Measurements from ENCODE around the gene BAG1. TPM values are rescaled to one million over a fixed set of nuclear protein-coding genes. Genes with fewer than 3 reads are reported as not detected.

The BAG1 gene
- total RNA-seq, 1 experiment from 2014 or later = 52.7 TPM

DNA sequence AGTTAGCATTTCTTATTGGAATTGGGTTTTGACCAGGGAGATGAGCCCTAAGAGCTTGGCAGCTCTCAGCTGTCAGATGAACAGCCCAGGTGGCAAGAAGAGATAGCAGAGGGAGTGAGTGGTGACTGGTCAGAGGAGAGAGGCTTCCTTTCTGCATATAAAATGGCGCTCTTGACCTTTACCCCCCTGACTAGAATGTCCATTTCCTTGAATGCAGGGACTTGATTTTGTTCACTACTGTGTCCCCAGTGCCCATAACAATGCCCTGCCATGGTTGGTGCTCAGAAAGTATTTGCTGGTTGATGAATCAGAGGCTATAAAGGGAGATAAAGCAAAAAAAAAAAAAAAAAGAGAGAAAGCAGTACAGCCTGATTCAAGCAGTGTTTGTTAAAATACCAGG, 7.6 kb upstream of the BAG1 start:
- H3K9me3 ChIP-seq (ENCODE audit: low read depth, low read length, poor library complexity, severe bottlenecking) = no peaks in the 10 kb centered on the region
- TF ChIP-seq EZH2 (IDR thresholded peaks at IDR 0.05; ENCODE audit: borderline replicate concordance, low read depth, low read length, poor library complexity, severe bottlenecking) = no peak
- TF ChIP-seq, protein P1, sequence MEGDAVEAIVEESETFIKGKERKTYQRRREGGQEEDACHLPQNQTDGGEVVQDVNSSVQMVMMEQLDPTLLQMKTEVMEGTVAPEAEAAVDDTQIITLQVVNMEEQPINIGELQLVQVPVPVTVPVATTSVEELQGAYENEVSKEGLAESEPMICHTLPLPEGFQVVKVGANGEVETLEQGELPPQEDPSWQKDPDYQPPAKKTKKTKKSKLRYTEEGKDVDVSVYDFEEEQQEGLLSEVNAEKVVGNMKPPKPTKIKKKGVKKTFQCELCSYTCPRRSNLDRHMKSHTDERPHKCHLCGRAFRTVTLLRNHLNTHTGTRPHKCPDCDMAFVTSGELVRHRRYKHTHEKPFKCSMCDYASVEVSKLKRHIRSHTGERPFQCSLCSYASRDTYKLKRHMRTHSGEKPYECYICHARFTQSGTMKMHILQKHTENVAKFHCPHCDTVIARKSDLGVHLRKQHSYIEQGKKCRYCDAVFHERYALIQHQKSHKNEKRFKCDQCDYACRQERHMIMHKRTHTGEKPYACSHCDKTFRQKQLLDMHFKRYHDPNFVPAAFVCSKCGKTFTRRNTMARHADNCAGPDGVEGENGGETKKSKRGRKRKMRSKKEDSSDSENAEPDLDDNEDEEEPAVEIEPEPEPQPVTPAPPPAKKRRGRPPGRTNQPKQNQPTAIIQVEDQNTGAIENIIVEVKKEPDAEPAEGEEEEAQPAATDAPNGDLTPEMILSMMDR (conservative IDR thresholded peaks at IDR 0.05; ENCODE audit: low read depth, low read length) = no peak
- no peaks in the 10 kb centered on the region for H3K27me3 ChIP-seq (replicated peaks; ENCODE audit: insufficient read depth, low read depth, low read length, poor library complexity)
- ChIA-PET POLR2A (ENCODE audit: low non-redundant PET) (no interaction called here), CTCF (no interaction called here)
- intact Hi-C loops (cut with micrococcal nuclease; ENCODE audit: unreplicated experiment) = no loop called here
- DNase-seq (ENCODE audit: low spot score) = no peak
- H3K36me3 ChIP-seq (ENCODE audit: insufficient read depth, low read length, poor library complexity, severe bottlenecking) = peaks cover 62% of the 10 kb centered on the region
- H3K27ac ChIP-seq (ENCODE audit: low read depth, low read length, poor library complexity, severe bottlenecking) = no peak overlapping the region
- H3K4me1 ChIP-seq (ENCODE audit: insufficient read depth, low read length, poor library complexity, severe bottlenecking) = no peaks in the 10 kb centered on the region
- no peak overlapping the region for H3K4me3 ChIP-seq (ENCODE audit: low read depth, low read length, poor library complexity, severe bottlenecking)
- no TSS peak for BruUV-seq (replicated peaks)

DNA sequence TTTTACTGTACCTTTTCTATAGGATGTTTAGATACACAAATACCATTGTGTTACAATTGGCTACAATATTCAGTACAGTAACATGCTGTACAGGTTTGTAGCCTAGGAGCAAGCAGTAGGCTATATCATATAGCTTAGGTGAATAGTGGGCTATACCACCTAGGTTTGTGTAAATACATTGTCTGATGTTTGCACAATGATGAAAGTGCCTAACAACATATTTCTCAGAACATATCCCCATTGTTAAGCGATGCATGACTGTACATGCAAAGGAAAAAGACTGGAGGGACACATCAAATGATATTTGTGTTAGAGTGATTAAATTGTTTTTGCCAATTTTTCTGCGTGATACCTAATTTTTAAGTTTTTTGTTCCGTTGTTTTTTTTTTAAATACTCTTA, 5.6 kb upstream of the BAG1 start:
- no peaks in the 10 kb centered on the region for H3K9me3 ChIP-seq (ENCODE audit: low read depth, low read length, poor library complexity, severe bottlenecking)
- H3K36me3 ChIP-seq (ENCODE audit: insufficient read depth, low read length, poor library complexity, severe bottlenecking) = peaks cover 45% of the 10 kb centered on the region
- POLR2A ChIA-PET (ENCODE audit: low non-redundant PET) = no interaction called here

DNA sequence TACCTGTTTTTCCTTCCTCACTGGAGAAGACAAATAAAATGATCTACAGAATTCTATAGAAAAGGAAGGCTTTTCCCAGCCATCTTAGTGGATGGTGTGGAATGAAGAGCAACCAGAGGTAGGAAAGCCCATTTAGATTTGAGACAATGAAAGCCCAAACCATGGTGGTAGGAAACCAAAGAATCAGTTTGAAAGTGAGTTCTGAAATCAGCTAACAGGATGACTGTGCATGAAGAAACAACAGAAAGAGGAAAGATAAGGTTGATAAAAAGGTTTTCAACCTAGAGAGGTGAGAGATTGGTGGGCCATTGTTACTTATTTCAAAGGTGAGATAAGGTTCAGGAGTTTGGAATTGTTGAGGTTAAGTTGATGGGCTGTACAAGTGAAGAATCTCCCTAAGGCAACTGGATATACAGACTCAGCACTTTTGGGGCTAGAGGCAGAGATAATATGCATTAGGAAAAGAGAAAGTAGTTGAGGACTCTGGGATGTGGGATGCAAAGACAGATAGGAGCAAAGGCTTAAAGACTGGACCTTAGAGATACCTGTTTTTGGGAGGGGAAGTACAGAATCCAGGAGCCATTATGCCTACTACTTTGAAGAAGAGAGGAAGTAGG, 2.8 kb upstream of the BAG1 start:
- Histone ChIP-seq H3K4me3 (ENCODE audit: low read depth, low read length, poor library complexity, severe bottlenecking) (no peak overlapping the region), H3K9me3 (ENCODE audit: low read depth, low read length, poor library complexity, severe bottlenecking) (no peaks in the 10 kb centered on the region), H3K4me1 (ENCODE audit: insufficient read depth, low read length, poor library complexity, severe bottlenecking) (peaks cover 12% of the 10 kb centered on the region), H3K27ac (ENCODE audit: low read depth, low read length, poor library complexity, severe bottlenecking) (no peak overlapping the region), H3K27me3 (replicated peaks; ENCODE audit: insufficient read depth, low read depth, low read length, poor library complexity) (no peaks in the 10 kb centered on the region), H3K36me3 (ENCODE audit: insufficient read depth, low read length, poor library complexity, severe bottlenecking) (peaks cover 29% of the 10 kb centered on the region)
- POLR2A ChIA-PET (ENCODE audit: low non-redundant PET) = no interaction called here
- CTCF ChIA-PET = no interaction called here
- no TSS peak for BruUV-seq (replicated peaks)
- intact Hi-C loops (cut with micrococcal nuclease; ENCODE audit: unreplicated experiment) = no loop called here
- TF ChIP-seq, protein P1 (conservative IDR thresholded peaks at IDR 0.05; ENCODE audit: low read depth, low read length) = no peak
- TF ChIP-seq EZH2 (IDR thresholded peaks at IDR 0.05; ENCODE audit: borderline replicate concordance, low read depth, low read length, poor library complexity, severe bottlenecking) = no peak
- no peak for DNase-seq (ENCODE audit: low spot score)

More for the DNA sequence above, 5.6 kb upstream of the BAG1 start:
- CTCF ChIA-PET = no interaction called here
- Histone ChIP-seq H3K4me3 (ENCODE audit: low read depth, low read length, poor library complexity, severe bottlenecking) (no peak overlapping the region), H3K27me3 (replicated peaks; ENCODE audit: insufficient read depth, low read depth, low read length, poor library complexity) (no peaks in the 10 kb centered on the region), H3K27ac (ENCODE audit: low read depth, low read length, poor library complexity, severe bottlenecking) (no peak overlapping the region), H3K4me1 (ENCODE audit: insufficient read depth, low read length, poor library complexity, severe bottlenecking) (peaks cover 6% of the 10 kb centered on the region)
- intact Hi-C loops (cut with micrococcal nuclease; ENCODE audit: unreplicated experiment) = no loop called here
- TF ChIP-seq EZH2 (IDR thresholded peaks at IDR 0.05; ENCODE audit: borderline replicate concordance, low read depth, low read length, poor library complexity, severe bottlenecking) = no peak
- TF ChIP-seq, protein P1 (conservative IDR thresholded peaks at IDR 0.05; ENCODE audit: low read depth, low read length) = no peak
- BruUV-seq (replicated peaks) = no TSS peak
- DNase-seq (ENCODE audit: low spot score) = no peak
